ENCODE data around the gene RPTOR. TPM values are rescaled to one million over a fixed set of nuclear protein-coding genes. Genes with fewer than 3 reads are reported as not detected.

The RPTOR gene
- total RNA-seq, 4 donors from 2014 or later = 34.1 to 65.8 (median 43.6) TPM

DNA sequence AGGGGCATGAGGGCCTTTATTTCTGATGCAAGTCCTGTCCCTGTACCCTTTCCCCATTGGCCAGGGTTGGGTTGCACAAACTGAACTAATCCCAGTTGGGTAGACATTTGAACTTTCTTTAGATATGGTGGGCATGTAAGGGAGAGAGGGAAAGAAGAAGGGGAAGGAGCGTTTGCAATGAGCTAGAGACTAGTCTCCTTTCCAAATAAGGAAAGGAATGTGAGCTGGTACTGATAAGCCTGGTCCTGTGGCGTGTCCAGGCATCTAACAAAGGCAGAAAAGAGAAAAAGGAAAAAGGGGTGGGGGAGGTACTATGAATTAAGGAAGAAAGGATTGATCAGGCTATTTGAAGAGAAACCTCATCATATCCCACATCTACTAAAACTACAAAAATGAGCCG, 467.3 kb downstream of the RPTOR start:
- Histone ChIP-seq H3K4me3 (no peak overlapping the region), H3K27me3 (no peaks in the 10 kb centered on the region), H3K36me3 (no peaks in the 10 kb centered on the region), H3K27ac (replicated peaks in 1 of 4) (no peak overlapping the region), H3K9me3 (peaks cover 0 to 9% (median 2%) of the 10 kb centered on the region in 4 donors), H3K4me1 (no peaks in the 10 kb centered on the region)
- TF ChIP-seq, protein P1, sequence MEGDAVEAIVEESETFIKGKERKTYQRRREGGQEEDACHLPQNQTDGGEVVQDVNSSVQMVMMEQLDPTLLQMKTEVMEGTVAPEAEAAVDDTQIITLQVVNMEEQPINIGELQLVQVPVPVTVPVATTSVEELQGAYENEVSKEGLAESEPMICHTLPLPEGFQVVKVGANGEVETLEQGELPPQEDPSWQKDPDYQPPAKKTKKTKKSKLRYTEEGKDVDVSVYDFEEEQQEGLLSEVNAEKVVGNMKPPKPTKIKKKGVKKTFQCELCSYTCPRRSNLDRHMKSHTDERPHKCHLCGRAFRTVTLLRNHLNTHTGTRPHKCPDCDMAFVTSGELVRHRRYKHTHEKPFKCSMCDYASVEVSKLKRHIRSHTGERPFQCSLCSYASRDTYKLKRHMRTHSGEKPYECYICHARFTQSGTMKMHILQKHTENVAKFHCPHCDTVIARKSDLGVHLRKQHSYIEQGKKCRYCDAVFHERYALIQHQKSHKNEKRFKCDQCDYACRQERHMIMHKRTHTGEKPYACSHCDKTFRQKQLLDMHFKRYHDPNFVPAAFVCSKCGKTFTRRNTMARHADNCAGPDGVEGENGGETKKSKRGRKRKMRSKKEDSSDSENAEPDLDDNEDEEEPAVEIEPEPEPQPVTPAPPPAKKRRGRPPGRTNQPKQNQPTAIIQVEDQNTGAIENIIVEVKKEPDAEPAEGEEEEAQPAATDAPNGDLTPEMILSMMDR (IDR thresholded peaks at IDR 0.05) = no peak
- TF ChIP-seq POLR2A (IDR thresholded peaks at IDR 0.05; ENCODE audit: low read depth) (no peak), POLR2AphosphoS5 (IDR thresholded peaks at IDR 0.05) (no peak), EP300 (IDR thresholded peaks at IDR 0.05) (no peak)
- WGBS = 74% methylated on average over 3 of the region's 3 CpGs
- intact Hi-C loops (cut with DNase I) = no loop called here
- DNase-seq (ENCODE audit: extremely low spot score) = no peak

DNA sequence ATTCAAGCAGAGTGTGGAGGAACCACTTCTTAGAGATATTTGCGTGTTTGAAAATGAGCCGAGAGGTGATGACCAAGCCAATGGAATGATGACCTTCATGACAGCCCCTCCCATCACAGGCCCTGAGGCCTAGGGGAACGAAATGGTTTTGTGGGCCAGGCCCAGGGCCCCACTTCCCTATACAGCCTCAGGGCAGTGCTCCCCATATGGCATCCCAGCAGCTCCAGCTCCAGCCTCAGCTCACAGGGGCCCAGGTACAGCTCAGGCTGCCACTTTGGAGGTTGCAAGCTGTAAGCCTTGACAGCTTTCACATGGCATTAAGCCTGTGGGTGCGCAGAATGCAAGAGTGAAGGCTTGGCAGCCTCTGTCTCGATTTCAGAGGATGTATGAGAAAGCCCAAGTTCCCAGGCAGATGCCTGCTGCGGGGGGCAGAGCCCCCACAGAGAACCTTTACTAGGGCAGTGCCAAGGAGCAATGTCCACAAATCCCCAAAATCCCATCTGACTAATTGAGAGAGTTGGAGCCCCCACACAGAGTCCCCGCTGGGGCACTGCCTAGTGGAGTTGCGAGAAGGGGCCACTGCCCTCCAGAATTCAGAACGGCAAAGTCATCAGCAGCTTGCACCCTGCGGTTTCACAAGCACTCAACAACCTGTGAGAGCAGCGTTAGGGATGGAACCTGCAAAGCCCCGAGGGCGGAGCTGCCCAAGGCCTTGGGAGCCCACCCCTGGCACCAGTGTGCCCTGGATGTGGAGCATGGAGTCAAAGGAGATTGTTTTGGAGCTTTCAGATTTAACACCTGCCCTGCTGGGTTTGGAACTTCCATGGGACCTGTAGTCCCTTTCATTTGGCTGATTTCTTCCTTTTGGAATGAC, 468.2 kb downstream of the RPTOR start:
- H3K27me3 ChIP-seq = no peaks in the 10 kb centered on the region
- H3K4me3 ChIP-seq = no peak overlapping the region
- no peak for DNase-seq (ENCODE audit: extremely low spot score)
- no peak for TF ChIP-seq EP300 (IDR thresholded peaks at IDR 0.05)
- TF ChIP-seq, protein P1 (IDR thresholded peaks at IDR 0.05) = no peak
- no peak for TF ChIP-seq POLR2AphosphoS5 (IDR thresholded peaks at IDR 0.05)
- 86% methylated on average over 10 of the region's 13 CpGs for WGBS
- H3K9me3 ChIP-seq = peaks cover 0 to 9% (median 2%) of the 10 kb centered on the region in 4 donors
- intact Hi-C loops (cut with DNase I) = no loop called here
- H3K27ac ChIP-seq (replicated peaks in 1 of 4) = no peak overlapping the region
- H3K36me3 ChIP-seq = no peaks in the 10 kb centered on the region
- peaks cover 3 to 6% (median 5%) of the 10 kb centered on the region in 4 donors for H3K4me1 ChIP-seq

DNA sequence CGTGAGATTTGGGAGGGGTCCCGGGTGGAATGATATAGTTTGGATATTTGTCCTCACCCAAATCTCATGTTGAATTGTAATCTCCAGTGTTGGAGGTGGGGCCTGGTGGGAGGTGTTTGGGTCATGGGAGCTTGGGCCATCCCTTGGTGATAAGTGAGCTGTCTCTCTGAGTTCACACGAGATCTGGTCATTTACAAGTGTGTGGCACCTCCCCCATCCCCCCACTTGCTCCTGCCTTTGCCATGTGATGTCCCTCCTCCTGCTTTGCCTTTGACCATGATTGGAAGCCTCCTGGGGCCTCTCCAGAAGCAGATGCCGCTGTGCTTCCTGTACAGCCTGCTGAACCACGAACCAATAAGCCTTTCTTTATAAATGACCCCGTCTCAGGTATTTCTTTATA, 469.0 kb downstream of the RPTOR start:
- no peaks in the 10 kb centered on the region for H3K27me3 ChIP-seq
- H3K36me3 ChIP-seq = no peaks in the 10 kb centered on the region
- H3K4me3 ChIP-seq = no peak overlapping the region
- peaks cover 8 to 15% (median 13%) of the 10 kb centered on the region in 4 donors for H3K4me1 ChIP-seq
- 88% methylated on average over 6 of the region's 6 CpGs for WGBS
- intact Hi-C loops (cut with DNase I) = no loop called here
- TF ChIP-seq, protein P1 (IDR thresholded peaks at IDR 0.05) = no peak
- no peak for TF ChIP-seq POLR2A (IDR thresholded peaks at IDR 0.05; ENCODE audit: low read depth)
- no peak for TF ChIP-seq POLR2AphosphoS5 (IDR thresholded peaks at IDR 0.05)
- no peak for TF ChIP-seq EP300 (IDR thresholded peaks at IDR 0.05)
- no peak overlapping the region for H3K27ac ChIP-seq (replicated peaks in 1 of 4)
- no peak for DNase-seq (ENCODE audit: extremely low spot score)
- peaks cover 0 to 9% (median 2%) of the 10 kb centered on the region in 4 donors for H3K9me3 ChIP-seq

DNA sequence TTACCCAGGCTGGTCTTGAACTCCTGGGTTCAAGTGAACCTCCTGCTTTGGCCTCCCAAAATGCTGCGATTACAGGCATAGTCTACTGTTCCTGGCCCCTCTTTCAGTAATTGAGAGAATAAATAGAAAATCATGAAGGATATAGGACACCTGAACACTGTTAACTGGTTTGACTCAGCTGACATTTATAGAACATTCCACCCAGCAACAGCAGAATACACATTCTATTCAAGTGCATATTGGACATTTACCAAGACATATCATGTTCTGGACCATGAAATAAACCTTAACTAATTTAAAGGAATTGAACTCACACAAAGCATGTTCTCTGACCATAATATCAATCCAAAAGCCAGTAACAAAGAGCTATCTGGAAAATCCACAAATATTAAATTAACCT, 470.5 kb downstream of the RPTOR start:
- Histone ChIP-seq H3K4me3 (no peak overlapping the region), H3K27ac (replicated peaks in 1 of 4) (no peak overlapping the region), H3K4me1 (peaks cover 11 to 26% (median 23%) of the 10 kb centered on the region in 4 donors), H3K9me3 (peaks cover 0 to 9% (median 2%) of the 10 kb centered on the region in 4 donors), H3K36me3 (no peaks in the 10 kb centered on the region), H3K27me3 (no peaks in the 10 kb centered on the region)
- 79% methylated on average over 1 of the region's 1 CpG for WGBS
- no peak for TF ChIP-seq POLR2A (IDR thresholded peaks at IDR 0.05; ENCODE audit: low read depth)
- no peak for TF ChIP-seq EP300 (IDR thresholded peaks at IDR 0.05)
- TF ChIP-seq, protein P1 (IDR thresholded peaks at IDR 0.05) = no peak
- no peak for TF ChIP-seq POLR2AphosphoS5 (IDR thresholded peaks at IDR 0.05)
- no peak for DNase-seq (ENCODE audit: extremely low spot score)
- intact Hi-C loops (cut with DNase I) = no loop called here

Small RNAs within 50 kb of the gene (small RNA-seq; reads per million reads assigned to genes)
- gene AC120024.2 = 0 reads per million in 3 donors
- 0 reads per million in 3 donors for gene AC120024.3

Other genes with a start within 250 kb of the RPTOR start
- 10 to 100 TPM in 3 of 4 donors, 1 to 10 TPM in 1; 9.1 to 14.7 (median 13.0) TPM for gene ENDOV, start 129.7 kb upstream of the RPTOR start, total RNA-seq
- 1 to 10 TPM in 3 of 4 donors, under 1 TPM in 1; 0.42 to 5.5 (median 4.1) TPM for gene NPTX1, start 68.2 kb upstream of the RPTOR start, total RNA-seq

All from esophagus muscularis mucosa (tissue), 4 donors.